GM21528 (cell line): ENCODE data around the gene IFNL2.
"Not testable (repeated sequence)": the region's sequence is repeated elsewhere in the genome, so short reads cannot be mapped to it uniquely, and the experiment has no call there.

Experiments used
- ATAC-seq: cut with Tn5 transposase; IDR thresholded peaks from one replicate; pipeline ENCODE4 v1.9.1; 2021; ENCODE audit warnings: mild to moderate bottlenecking, moderate library complexity; ENCODE audit not compliant: unreplicated experiment, low FRiP score

IFNL2 gene

DNA sequence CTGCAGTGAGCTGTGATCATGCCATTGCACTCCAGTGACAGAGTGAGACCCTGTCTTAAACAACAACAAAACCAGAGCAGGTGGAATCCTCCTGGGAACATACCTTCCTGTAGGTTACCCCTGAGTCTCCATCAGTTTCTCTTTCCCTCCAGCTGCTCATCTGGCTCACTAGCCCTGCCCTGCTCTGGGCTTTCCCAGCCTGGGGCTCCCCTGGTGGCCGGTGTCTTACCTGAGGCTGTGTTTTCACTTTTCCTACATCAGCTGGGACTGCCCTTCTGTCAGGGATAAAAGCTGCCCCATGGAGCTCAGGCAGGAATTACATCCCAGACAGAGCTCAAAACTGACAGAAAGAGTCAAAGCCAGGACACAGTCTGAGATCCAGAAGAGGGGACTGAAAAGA lies at the start of gene IFNL2:
TSS of gene IFNL2 (plus strand) at position 312 of the 400 bp plus-strand sequence. CDS start 173 bp downstream, outside the sequence.
- ATAC-seq, result not testable (repeated sequence)

DNA sequence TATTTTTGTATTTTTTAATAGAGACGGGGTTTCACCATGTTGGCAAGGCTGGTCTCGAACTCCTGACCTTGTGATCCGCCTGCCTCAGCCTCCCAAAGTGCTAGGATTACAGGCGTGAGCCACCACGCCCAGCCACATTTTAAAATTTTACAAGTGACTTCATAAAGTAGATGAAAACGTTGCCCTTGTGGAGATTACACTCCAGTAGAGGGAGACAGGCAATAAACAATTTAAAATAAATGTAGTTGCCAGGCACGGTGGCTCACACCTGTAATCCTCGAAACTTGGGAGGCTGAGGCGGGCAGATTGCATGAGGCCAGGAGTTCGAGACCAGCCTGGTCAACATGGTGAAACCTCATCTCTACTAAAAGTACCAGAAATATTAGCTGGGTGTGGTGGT lies 49.1 kb upstream of the IFNL2 start:
- not testable (repeated sequence) for ATAC-seq

DNA sequence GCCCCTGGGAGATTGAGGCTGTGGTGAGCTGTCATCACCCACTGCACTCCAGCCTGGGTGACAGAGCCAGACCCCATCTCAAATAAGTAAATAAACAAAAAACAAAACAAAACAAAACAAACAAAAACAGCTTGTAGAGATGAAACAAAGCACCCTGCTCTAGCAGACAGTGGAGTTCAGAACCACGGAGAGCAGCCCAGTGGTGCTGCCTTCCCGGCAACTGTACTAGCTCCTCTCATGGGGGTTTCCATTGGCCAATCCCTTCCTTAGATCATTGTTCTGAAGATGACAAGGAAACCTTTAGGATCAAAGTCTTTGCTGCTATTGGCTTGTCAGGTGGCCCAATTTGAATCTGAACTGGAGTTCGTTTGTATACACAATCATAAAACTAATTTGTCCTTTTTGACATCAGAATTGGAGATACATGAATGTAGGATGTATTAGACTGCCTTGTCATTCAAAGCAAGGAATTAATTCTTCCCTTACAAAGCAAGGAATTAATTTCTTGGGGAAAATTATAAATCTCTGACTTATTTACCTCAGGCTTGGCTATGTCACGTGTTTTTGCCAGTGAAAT lies 44.4 kb upstream of the IFNL2 start:
- ATAC-seq, result no peak

DNA sequence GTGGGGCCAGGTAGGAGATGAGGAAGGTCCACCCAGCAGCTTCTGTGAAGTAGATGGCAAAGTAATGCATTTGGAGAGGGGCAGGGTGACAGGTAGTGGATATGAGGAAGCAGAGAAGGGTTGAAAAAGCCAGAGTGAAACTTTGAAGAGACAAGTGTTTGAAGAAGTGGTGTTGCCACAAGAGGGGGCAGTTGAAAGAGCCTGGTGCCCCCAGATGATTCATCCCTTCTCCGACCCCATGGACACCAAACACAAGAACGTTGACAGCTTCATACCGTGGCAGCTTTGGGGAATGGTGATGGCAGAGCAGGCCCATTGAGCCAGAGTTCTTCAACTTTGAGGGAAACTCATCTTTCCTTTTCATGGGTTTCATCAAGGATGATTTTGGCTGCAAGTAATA lies 43.3 kb upstream of the IFNL2 start:
- no peak for ATAC-seq

DNA sequence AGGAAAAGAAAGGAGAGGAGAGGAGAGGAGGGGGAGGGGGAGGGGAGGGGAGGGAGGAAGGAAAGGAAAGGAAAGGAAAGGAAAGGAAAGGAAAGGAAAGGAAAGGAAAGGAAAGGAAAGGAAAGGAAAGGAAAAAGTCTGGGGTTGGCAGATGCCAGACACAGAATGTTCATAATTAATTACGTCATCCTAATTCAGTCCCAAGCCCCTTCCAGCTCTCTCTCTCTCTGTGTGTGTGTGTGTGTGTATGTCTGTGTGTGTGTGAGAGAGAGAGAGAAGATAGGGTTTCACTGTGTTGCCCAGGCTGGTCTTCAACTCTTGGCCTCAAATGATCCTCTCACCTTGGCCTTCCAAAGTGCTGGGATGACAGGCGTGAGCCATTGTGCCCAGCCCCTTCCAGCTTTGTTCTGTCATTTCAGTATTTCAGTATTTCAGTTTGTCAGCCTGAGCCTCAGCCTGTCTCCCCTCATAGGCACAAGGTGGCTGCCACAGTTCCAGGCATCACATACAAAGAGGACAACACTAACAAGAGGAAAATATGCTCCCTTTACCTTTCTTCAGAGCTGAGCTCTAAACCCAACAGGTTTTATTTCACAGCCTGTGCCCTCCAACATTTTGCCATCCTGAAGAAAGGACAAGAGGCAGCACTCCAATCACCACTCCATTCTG lies 38.0 kb upstream of the IFNL2 start:
- ATAC-seq, result no peak

DNA sequence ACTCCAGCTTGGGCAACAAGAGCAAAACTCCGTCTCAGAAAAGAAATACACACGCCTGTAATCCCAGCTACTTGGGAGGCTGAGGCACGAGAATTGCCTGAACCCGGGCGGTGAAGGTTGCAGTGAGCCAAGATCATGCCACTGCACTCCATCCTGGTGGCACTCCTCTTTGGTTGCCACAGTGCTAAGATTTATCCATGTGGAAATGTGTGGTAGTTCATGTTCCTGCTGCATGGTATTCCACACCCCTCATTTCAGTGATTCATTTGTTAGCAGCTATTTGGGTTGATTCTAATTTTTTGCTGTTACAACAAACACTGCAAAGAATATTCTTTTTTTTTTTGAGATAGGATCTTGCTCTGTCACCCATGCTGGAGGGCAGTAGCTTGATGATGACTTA lies 35.5 kb upstream of the IFNL2 start:
- ATAC-seq, result no peak

DNA sequence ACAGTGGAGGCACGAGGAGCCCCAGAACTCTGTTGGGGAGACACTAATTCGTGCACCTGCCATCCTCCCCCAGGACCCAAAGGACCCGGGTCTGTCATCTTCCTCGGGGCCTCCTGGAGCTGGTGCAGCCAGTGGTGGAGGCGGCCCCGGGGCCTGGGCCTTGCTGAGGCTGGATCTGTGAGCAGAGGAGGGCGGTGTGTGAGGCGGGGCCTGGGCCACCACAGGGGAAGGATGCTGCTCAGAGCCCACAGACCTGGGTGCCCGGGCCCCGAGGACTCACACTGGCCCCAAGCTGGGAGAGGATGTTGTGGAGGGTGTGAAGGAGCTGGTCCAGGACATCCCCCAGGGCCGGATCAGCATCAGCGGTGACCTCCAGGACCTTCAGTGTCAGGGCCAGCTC lies 31.7 kb upstream of the IFNL2 start:
- no peak for ATAC-seq

DNA sequence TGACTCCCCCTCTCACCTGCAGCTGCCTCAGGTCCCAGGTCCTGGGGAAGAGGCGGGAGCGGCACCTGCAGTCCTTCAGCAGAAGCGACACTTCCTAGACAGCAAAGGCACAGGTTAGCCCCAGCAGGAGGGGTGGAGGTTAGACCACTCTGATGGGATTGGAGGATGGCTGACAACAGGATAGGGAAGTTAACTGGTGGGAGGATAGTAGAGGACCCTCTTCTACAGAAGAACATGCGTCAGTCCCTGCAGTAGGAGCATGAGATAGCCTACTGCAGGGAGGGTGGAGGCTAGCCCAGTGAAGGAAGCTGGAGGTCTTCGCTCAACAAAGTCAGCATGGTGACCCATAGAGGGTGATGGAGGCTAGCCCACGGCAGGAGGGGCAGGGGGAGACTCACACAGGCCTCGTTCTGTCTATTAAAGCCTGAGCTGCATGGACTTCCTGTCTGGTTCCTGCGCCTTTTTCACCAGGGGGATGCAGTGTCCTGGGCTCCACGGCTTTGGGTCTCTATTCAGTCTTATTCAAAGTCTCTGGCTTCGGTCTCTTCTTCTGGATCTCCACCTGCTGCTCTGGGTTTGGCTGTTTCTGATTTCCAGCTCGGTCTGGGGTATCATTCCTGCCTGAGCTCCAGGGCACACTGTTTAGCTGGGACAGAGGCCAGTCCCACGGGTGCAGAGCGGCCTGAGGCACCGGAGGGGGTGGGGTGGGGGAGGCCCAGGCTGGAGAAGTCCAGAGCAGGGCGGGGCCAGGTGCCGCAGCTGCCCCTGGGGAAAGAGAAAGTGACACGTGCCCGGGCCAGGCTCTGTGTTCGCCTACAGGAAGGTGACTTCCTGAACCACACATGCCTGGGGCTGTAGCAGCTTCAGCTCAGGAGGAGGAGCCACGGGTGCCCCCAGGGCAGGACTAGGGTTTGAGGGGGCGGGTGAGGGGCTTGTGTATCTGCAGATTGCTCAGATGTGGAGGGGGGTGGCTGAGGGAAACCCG lies 30.7 kb upstream of the IFNL2 start:
- ATAC-seq, result no peak

DNA sequence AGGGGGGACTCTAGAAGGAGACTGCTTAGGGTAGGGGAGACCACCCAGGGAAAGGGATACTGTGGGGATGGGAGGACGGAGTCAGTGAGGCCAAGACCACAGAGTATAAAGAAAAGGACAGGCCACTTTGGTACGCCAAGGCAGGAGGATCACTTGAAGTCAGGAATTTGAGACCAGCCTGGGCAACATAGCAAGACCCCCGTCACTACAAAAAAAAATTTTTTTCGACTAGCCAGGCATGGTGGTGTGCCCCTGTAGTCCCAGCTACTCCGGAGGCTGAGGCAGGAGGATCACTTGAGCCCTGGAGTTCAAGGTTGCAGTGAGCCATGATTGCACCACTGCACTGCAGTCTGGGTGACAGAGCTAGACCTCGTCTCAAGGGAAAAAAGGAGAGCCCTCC lies 30.0 kb upstream of the IFNL2 start:
- no peak for ATAC-seq

DNA sequence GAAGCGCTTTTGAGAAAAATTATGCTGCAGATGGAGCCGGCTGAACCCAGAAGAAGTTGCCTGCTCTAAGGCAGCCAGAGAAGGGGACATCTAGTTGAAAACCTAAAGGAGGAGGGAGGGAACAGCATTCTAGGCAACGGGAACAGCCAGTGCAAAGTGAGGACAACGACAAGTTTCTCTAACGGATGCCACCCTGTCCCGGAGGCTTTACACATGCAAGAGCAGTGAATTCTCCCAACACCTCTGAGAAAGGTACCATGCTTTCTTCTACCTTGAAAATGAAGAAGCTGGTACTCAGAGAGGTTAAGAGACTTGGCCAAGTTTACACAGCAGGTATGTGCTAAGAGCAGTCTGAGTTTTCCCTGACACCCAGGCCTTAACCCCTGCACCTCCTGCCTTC lies 29.3 kb upstream of the IFNL2 start:
- ATAC-seq, result no peak

DNA sequence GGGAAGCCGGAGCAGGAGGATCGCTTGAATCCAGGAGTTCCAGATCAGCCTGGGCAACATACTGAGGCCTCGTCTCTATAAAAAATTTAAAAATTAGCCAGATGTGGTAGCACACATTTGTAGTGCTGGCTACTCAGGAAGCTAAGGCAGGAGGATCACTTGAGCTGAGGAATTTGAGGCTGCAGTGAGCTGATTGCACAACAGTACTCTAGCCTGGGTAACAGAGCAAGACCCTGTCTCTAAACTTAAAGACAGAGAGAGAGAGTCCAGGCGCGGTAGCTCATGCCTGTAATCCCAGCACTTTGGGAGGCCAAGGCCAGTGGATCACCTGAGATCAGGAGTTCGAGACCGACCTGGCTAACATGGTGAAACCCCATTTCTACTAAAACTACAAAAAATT lies 27.8 kb upstream of the IFNL2 start:
- no peak for ATAC-seq

DNA sequence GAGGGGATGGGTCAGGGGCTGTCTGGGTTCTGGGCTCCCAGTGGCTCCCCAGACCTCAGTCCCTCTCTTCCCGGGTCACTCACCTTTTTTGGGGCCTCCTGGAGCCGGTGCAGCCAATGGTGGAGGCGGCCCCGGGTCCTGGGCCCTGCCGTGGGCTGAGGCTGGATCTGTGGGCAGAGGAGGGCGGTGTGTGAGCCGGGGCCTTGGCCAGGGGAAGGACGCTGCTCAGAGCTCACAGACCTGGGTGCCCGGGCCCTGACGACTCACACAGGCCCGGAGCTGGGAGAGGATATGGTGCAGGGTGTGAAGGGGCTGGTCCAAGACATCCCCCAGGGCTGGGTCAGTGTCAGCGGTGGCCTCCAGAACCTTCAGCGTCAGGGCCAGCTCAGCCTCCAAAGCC lies 24.5 kb upstream of the IFNL2 start:
- ATAC-seq, result not testable (repeated sequence)

DNA sequence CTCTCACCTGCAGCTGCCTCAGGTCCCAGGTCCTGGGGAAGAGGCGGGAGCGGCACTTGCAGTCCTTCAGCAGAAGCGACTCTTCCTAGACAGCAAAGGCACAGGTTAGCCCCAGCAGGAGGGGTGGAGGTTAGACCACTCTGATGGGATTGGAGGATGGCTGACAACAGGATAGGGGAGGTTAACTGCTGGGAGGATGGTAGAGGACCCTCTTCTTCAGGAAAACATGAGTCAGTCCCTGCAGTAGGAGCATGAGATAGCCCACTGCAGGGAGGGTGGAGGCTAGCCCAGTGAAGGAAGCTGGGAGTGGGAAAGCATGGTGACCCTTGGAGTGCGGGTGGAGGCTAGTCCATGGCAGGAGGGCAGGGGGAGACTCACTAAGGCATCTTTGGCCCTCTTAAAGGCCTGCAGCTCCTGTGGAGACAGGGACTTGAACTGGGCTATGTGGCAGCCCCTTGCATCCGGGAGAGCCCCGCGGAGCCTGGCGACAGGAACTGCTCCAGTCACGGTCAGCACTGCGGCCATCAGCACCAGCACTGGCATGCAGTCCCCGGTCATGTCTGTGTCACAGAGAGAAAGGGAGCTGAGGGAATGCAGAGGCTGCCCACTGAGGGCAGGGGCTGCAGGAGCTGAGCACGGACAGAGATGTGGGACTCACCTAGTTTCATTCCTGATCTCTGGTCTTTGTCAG lies 23.6 kb upstream of the IFNL2 start, which contains the start of gene IFNL3:
TSS of gene IFNL3 (minus strand) at position 597 of the 691 bp plus-strand sequence. CDS start at position 558, 39 bp downstream.
- not testable (repeated sequence) for ATAC-seq

DNA sequence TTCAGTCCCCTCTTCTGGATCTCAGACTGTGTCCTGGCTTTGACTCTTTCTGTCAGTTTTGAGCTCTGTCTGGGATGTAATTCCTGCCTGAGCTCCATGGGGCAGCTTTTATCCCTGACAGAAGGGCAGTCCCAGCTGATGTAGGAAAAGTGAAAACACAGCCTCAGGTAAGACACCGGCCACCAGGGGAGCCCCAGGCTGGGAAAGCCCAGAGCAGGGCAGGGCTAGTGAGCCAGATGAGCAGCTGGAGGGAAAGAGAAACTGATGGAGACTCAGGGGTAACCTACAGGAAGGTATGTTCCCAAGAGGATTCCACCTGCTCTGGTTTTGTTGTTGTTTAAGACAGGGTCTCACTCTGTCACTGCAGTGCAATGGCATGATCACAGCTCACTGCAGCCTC lies 23.0 kb upstream of the IFNL2 start:
- not testable (repeated sequence) for ATAC-seq

DNA sequence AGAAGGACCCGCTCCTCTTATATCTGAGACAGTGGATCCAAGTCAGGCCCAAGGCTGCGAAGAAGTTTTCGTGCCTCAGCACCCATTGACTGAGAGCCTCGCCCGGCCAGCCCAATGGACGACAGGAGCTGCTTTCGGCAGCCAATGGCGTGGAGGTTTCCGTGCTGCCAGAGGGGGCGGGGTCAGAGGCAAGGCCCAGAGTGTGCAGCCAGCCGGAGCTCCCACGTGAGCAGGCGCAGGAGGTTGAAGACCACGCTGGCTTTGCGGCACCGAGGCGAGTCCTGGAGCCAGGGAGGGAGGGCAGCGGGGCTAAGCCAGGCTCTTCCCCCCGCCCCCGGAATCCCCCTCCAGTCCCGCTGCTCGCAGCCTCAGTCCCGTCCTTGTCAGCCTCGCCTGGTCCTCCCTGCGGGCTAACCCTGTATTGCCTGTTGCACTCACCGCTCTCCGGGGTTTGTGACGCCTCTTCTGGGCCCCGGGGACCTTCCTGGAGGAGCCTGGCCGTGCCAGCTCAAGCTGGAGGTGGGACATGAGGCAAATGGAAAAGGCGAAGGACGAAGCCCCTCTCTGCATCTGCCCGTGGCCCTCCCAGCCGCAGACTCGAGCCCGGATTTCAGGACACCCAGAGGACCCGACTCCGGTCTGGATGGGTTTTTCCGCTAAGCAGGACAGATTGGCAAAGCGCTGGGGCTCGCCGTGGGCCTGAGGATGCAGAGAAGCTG lies 21.1 kb upstream of the IFNL2 start:
- no peak for ATAC-seq

DNA sequence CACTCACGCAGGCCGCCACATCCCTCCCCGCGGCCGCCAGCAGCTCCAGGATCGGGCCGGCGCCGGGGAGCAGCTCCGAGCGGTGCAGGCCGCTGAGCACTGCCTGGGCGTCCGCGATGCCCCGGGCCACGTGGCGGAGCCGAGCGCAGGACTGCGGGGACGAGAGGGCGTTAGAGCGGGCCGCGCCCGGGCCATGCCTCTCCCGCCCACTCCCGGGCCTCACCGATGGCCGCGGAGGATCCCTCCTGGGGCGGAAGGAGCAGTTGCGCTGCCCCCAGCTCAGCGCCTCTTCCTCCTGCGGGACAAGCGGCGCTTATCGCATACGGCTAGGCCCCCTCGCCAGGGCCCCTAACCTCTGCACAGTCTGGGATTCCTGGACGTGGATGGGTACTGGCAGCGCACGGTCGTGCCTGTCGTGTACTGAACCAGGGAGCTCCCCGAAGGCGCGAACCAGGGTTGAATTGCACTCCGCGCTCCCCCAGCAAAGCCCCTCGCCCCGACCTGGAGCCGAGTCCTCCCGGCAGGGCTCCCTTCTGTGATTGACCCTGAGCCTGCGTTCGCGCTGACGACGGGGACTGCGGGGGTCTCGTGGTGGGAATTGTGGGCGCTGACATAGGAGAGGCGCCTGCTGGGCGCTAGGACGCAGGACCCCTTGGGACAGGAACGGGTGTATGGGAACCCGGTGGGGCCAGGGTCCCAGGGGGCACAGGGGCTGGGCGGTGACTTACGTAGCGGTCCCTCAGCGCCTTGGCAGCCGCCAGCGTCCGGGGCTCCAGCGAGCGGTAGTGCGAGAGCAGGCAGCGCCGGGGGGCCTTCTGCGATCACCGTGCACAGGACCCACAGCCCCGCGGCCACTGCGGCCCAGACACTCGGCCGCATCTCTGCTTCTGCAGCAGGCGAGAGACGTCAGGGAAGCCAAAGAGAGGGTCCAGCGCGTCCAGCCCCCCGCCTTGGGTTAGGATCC lies 20.2 kb upstream of the IFNL2 start:
- ATAC-seq, result no peak

DNA sequence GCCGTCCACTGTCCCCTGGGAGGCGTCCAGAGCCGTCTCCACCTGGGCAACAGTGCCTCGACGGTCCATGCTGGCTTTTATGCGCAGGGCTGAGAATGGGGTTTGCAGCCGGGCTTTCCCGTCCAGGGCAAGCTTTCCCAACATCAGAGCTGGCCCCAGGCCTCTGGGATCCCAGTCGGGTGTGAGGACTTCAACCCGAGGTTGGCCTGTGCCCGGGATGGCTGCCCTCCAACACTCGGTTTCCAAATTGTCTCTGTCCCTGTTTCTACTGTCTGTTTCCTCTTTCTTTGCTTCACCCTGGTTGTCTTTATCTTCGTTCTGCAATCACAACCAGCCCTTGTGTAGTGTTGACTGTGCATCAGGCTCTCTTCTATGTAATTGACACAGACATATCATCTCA lies 19.4 kb upstream of the IFNL2 start, which contains the start of gene IFNL4:
TSS of gene IFNL4 (minus strand) at position 51 of the 400 bp plus-strand sequence.
- no peak for ATAC-seq

DNA sequence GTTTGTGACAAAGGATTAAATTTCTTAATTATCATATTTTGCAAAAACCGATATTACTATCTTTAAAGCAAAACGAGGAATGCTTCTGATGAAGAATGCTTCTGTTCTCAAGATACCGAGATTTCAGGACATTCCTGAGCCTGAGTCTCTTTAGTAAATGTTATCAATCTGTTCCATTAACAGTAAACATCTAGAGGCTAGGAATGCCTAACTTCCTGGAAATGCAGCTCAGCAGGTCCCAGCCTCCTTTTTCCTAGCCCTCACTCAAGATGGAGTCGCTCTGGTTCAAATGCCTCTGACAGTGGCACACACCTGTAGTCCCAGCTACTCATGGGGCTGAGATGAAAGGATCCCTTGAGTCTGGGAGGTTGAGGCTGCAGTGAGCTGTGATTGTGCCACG lies 17.1 kb upstream of the IFNL2 start:
- no peak for ATAC-seq

DNA sequence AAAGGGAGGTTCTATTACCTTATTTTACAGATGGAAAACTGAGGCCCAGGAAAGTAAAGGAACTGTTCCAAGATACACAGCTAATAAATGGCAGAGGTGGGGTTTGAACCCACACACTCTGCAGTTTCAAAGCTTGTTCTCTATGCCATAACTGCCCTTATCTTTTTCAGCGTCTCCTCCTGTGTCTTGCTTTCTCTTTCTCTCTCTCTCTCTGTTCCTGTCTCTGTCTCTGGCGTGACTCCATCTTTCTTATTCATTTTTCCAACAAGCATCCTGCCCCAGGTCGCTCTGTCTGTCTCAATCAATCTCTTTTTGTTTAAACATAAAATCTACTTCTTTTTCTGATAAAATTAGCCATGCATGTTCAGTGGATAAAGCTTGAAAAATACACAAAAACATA lies 16.4 kb upstream of the IFNL2 start:
- no peak for ATAC-seq
